Activated gamma-delta T cell (primary cell): ENCODE results near the gene SLC6A11.

Experiments
- DNase-seq: peaks from one replicate; lab custom pipeline; 2025; lab: John Stamatoyannopoulos, UW

Gene SLC6A11

DNA sequence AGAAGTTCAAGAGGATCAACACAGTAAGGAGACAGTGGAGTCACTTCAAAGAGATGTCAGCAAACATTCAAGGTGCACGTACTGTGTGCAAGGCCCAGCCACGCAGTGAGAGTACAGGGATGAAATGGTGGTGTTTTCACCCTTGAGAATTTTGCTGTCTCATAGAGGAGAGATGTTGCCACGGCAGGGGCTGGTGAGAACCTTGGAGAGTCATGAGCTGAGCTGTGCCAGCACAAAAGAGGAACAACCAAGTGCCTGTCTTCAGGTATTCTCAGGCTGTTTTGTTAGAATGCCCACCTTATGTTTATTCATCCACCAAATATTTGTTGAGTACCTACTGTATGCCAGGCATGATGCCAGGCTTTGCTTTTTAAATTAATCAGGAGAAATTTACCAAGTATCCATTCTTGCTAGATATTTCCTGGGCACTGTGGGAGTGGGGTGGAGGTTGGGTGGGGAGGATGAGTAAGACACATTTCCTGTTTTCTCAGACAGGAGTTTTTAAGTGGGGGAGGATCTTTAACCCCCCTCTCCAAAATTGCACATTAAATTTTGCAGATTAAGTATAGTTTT lies 72.6 kb downstream of the SLC6A11 start:
- DNase-seq, result no peak

- no peak for DNase-seq
Measured at GRCh38 chr3:10889206-10889960, 73.4 kb downstream of the SLC6A11 start.

- DNase-seq, result no peak
Measured at GRCh38 chr3:10890665-10891064, 74.6 kb downstream of the SLC6A11 start.

GRCh38 chr3:10892622-10893021 lies 76.6 kb downstream of the SLC6A11 start:
- no peak for DNase-seq

- DNase-seq, result no peak
Measured at GRCh38 chr3:10901296-10901945, 85.4 kb downstream of the SLC6A11 start.

GRCh38 chr3:10907262-10907661 lies 91.2 kb downstream of the SLC6A11 start:
- no peak for DNase-seq

DNA sequence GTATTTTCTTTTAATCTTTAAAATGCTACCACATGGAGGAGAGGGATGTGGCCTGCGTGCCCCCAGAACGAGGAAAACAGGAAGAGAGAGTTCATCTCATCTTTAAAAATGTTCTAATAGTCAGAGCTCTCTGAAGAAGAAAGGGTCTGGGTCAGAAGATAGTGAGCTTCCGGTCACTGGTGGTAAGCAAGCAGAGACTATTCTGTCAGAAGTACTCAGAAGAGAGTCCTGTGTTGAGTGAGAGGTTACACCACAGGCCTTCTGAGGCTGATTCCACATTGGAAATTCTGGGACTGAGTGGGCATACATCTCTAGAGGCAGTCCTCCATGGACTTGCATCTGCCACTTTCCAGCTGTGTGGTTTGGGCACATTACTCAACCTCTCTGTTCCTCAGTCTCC lies 94.3 kb downstream of the SLC6A11 start:
- DNase-seq, result no peak

DNA sequence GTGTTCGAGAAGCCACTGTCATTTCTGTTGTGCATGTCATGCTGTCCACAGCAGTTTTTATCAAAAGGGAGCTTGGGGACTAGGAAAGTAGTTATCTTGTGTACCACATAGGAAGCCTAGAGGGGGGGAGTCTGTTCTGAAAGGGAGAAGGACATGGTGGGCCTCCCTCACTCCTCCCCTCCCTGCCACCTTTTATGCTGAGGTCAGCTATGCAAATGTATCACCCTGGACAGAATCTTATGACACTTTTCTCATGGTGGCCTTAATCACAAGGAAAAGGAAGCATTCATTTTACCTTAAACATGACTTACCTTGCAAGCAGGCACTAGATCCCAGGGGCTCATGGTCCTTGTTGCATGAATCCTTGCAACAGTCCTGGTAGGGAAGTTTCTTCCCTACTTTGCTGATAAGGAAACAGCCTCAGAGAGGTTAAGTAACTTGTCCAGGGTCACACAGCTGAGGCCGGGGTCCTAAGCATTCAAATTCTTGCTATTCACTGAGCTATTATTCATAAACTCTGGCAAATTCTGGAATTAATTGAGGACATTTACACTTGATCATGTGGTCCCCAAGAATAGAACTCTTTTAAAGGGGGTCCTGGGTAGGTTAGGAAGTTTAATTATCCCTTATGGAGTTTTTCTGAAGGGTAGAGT lies 95.4 kb downstream of the SLC6A11 start:
- DNase-seq, result no peak

GRCh38 chr3:10912786-10913185 lies 96.8 kb downstream of the SLC6A11 start:
- no peak for DNase-seq

- no peak for DNase-seq
Measured at GRCh38 chr3:10915376-10915775, 99.3 kb downstream of the SLC6A11 start.

GRCh38 chr3:10917176-10917575 lies 101.1 kb downstream of the SLC6A11 start:
- DNase-seq, result no peak

DNA sequence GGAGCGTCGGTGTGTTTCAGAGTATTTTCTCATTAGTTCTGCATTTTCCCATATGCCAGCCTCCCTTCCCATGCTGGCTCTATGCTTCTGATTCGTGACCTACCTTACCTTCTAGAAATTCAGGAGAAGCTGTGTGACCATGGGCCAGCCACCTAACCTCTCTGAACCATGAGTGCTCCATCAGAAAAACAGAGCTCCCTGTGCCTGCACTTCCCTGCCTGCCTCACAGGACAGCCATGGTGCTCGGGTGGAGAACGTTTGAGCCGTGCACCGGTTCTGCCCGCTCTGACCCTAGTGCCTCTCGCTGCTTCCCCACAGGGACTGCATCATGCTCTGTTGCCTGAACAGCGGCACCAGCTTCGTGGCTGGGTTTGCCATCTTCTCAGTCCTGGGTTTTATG lies 102.0 kb downstream of the SLC6A11 start:
- DNase-seq, result no peak

DNA sequence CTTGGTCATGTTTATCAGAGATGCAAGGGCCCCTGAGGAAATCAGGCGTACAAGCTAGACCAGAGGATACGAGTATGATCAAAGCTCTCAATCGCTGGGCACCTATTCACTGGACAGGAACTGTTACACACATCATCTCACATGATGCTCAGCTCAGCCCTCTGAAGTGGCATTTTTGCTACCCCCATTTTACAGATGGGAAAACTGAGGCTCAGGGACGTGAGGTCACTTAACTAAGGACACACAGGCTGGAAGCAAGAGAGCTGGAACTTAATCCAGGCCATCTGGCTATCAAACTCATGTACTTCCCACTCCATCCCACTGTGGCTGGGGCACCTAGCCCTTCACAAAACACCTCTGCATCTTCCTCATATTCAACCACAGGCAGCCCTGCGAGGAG lies 103.6 kb downstream of the SLC6A11 start:
- no peak for DNase-seq

DNA sequence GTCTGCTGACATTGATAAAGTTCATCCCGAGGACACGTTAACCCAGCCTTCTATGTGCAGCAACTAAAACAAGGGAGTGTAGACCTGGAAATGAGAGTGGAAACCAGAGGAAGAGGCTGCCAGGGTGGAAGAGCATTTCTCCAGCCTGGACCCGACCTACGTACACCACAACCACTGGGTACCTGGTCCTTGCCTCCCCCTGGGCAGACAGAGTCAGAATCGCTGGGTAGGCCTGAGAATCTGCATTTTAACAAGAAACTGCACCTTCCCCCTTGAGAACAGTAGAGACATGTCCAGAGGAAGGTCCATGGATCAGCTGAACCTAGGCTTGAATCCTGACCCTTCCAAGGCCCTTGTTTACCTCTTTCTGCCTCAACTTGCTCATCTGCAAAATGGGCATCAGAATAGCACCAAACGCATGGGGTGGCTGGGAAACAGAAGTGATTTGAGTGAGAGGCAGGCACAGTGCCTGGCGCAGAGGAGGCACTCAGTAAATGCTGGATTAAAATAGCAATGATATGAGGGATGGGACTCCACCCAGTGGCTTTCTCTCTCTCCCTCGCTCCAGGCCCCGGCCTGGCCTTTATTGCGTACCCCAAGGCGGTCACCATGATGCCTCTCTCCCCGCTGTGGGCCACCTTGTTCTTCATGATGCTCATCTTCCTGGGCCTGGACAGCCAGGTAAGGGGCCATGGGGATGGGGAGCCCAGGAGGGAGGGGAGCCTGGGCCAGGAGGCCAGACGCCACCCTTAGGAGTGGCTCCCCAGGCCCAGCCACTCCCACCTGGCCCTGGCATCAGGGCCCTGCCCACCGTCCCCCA lies 109.6 kb downstream of the SLC6A11 start:
- DNase-seq, result no peak

DNA sequence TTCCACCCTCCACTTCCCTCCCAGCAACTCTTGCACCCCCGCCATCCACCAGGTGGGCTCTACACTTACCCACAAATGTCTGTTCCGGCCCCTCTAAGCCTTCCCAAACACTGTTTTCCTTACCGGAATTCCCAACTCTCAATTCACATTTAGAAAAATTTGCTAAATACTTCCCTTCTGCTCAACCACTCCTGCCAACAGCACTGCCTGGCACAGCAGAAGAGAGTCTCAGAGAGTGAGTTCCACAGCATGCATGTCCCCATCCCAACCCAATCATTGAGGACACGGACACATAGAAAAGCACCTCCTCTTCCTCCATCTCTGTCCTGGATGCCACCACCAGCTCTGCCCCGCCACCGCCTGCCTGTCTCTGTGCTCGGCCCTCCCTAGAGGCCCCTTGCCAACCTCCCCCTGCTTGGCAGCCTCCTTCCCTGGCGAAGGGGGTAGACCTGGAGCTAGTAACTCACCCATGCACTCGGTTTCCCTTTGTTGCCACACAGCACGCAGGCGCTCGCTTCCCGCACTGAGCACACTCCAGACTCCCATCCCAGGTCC lies 110.3 kb downstream of the SLC6A11 start:
- no peak for DNase-seq

GRCh38 chr3:10926811-10927521 lies 110.9 kb downstream of the SLC6A11 start:
- no peak for DNase-seq

DNA sequence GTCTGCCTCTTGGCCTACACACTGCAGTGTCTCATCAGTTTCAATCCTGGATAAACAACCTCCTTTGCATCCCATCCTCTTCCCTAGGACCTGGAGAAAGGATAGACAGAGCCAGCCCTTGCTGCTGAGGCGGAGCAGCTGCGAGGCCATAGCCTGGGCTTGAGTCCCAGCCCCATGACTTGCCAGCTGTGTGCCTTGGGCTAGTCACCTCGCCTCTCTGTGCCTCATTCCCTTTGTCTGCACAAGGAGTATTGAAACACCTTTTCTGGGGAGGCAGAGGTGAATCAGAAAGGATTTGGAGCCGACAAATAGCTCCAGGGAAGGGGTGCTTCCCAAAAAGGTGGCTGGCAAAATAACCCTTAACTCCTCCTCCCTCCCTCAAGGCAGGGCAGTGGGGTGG lies 111.5 kb downstream of the SLC6A11 start:
- DNase-seq, result no peak

- DNase-seq, result no peak
Measured at GRCh38 chr3:10928407-10928960, 112.5 kb downstream of the SLC6A11 start.

DNA sequence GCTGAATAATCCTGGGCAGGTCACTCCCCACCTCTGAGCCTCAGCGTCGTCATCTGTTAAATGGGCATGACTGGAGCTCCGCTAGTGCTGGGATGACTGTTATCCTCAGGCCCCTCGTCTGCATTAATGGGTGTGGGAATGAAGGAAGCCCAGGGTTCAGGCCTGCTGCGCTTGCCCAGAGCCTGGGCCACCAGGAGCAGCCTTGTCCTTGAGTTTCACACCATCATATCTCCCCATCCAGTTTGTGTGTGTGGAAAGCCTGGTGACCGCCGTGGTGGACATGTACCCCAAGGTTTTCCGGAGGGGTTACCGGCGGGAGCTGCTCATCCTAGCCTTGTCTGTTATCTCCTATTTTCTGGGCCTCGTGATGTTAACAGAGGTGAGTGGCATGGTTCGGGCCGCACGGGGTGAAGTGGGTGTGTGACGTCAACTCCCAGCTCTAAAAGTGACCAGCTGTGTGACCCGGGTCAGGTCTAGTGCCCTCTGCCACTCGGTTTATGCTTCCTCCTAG lies 113.0 kb downstream of the SLC6A11 start:
- no peak for DNase-seq

GRCh38 chr3:10929978-10930665 lies 114.1 kb downstream of the SLC6A11 start:
- no peak for DNase-seq
